IPS-15b (cell line): ENCODE results near the gene NEK3.
"Not testable (repeated sequence)": the region's sequence is repeated elsewhere in the genome, so short reads cannot be mapped to it uniquely, and the experiment has no call there.

Source experiments
- H3K27me3 ChIP-seq: one replicate; pipeline ENCODE4 v1.6.1; 2013; ENCODE audit warnings: low read length; ENCODE audit not compliant: control insufficient read depth, insufficient read depth
- H3K36me3 ChIP-seq: one replicate; pipeline ENCODE4 v1.6.1; 2013; ENCODE audit warnings: low read length; ENCODE audit not compliant: control insufficient read depth, insufficient read depth
- H3K4me1 ChIP-seq: one replicate; pipeline ENCODE4 v1.6.1; 2013; ENCODE audit warnings: mild to moderate bottlenecking, low read length; ENCODE audit not compliant: control insufficient read depth, insufficient read depth
- H3K4me3 ChIP-seq: one replicate; pipeline ENCODE4 v1.5.1; 2013; ENCODE audit warnings: low read depth, low read length
- H3K9ac ChIP-seq: one replicate; pipeline ENCODE4 v1.6.1; 2013; ENCODE audit warnings: low read depth, mild to moderate bottlenecking, low read length
- H3K9me3 ChIP-seq: one replicate; pipeline ENCODE4 v1.6.1; 2013; ENCODE audit warnings: mild to moderate bottlenecking, low read length; ENCODE audit not compliant: control insufficient read depth, insufficient read depth

Gene NEK3, protein sequence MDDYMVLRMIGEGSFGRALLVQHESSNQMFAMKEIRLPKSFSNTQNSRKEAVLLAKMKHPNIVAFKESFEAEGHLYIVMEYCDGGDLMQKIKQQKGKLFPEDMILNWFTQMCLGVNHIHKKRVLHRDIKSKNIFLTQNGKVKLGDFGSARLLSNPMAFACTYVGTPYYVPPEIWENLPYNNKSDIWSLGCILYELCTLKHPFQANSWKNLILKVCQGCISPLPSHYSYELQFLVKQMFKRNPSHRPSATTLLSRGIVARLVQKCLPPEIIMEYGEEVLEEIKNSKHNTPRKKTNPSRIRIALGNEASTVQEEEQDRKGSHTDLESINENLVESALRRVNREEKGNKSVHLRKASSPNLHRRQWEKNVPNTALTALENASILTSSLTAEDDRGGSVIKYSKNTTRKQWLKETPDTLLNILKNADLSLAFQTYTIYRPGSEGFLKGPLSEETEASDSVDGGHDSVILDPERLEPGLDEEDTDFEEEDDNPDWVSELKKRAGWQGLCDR

DNA sequence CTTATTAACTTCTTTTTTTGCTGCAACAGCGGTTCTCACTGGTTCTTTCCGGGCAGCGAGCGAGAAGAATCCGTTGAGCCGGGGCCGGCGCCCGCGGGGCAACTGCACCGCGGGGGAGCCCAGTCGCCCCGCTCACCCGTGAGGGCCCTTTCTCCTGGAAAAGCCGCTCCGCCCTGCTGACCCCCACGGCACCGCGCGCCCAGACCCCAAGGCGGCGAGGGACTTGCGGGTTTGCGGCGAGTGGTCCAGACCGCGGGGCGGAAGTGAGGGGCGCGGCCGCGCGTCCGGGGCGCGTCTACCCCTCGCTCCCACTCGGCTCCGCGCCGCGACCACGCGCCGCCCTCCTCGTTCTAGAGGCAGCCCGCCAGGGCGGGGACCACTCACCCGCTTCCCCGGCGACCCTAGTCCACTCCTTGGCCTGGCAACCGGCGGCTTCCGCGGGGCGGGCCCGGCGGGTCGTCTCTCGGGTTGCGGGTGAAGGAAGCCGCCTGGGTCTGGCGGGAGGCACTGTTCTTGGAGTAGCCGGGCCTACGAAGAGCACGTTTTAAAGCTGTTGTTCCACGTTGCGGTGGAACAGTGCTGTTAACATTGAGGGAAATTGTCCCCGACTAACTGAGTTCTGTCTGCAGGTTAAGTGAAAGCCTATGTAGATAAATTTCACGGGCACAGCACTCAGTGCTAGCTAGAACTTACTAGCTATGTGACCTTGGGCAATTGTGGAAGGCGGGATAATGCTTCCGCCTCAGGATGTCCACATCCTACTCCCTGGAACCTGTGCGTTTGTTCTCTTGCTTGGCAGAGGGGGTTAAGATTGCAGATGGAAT, at the start of gene NEK3:
Gene NEK3, minus strand, starts transcription at position 439 of the 824 bp plus-strand sequence. CDS start 3,406 bp downstream, outside the sequence.
- H3K9ac ChIP-seq: peak within 1 kb of the TSS; percentile 72
- no peaks in the 10 kb centered on the region for H3K9me3 ChIP-seq
- H3K36me3 ChIP-seq: no peaks in the 10 kb centered on the region
- H3K4me1 ChIP-seq: no peaks in the 10 kb centered on the region
- H3K27me3 ChIP-seq: peaks cover 21% of the 10 kb centered on the region
- peak within 1 kb of the TSS; percentile 67 for H3K4me3 ChIP-seq

- not testable (repeated sequence) for H3K4me1 ChIP-seq, H3K9me3 ChIP-seq, H3K9ac ChIP-seq, H3K27me3 ChIP-seq, H3K4me3 ChIP-seq, H3K36me3 ChIP-seq
Observed at GRCh38 chr13:52208384-52208783, 49.0 kb upstream of the NEK3 start.

DNA sequence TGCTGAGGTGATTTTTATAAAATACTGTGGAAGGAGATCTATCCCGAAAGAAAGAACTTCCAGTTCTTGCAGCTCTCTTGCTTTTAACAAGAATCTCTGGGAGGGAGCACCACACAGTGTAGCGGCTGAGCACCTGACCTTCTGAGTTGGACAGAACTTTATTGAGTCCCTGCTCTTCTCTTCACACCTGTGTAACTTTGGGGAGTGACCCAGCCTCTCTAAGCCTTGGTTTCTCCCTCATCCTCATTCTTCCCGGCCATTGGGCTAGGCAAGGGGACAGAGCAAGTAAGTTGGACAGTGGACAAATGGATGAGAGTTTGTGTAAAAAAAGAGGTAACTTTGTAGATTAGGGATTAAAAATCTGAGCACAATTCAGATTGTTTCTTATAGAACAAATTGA, 48.5 kb upstream of the NEK3 start:
- not testable (repeated sequence) for H3K4me3 ChIP-seq, H3K36me3 ChIP-seq, H3K9me3 ChIP-seq, H3K9ac ChIP-seq, H3K27me3 ChIP-seq, H3K4me1 ChIP-seq

DNA sequence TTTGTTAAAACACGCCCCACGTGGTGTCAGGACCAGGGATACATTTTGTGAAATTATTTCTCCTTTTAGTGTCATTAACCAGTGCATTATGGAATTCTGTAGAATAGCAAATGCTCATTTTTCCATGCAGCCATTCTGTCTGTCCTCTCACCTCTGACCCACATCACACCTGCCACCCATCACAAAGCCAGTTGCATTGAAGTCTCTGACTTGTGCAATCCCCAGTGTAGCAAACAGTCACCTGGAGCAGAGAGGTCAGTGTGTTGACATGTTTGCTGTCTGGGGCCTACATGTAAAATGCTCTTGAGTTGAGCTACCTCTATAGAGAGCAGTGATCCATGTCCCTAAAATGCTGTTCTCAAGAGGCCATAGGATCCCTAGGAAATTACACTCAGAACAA, 47.9 kb upstream of the NEK3 start:
- not testable (repeated sequence) for H3K36me3 ChIP-seq, H3K4me1 ChIP-seq, H3K9me3 ChIP-seq, H3K4me3 ChIP-seq, H3K27me3 ChIP-seq, H3K9ac ChIP-seq

- not testable (repeated sequence) for H3K4me1 ChIP-seq
Observed at GRCh38 chr13:52204546-52204945, 45.1 kb upstream of the NEK3 start.

GRCh38 chr13:52203864-52204263, 44.5 kb upstream of the NEK3 start:
- not testable (repeated sequence) for H3K9ac ChIP-seq, H3K27me3 ChIP-seq, H3K4me3 ChIP-seq, H3K36me3 ChIP-seq, H3K9me3 ChIP-seq, H3K4me1 ChIP-seq

More at GRCh38 chr13:52204546-52204945, 45.1 kb upstream of the NEK3 start:
- H3K9me3 ChIP-seq, H3K36me3 ChIP-seq, H3K27me3 ChIP-seq, H3K4me3 ChIP-seq, H3K9ac ChIP-seq: not testable (repeated sequence)

DNA sequence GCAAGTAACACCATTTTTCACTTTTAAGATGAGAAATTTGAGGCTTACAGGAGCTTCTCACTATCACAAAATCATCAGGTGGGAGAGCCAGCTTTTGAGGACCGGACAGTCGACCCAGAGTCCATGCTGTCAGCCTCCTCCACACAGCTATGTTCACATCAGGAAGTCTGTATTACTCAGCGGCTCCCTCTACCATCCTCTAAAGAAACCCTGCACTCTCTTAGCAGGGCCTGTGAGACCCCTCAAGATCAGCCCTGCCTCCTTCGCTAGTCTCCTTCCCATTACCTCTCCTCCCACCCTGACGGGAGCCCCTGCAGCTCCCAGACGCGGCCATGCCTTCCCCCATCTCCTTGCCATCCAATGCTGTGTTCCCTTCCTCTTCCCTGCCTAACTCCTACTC, 43.1 kb upstream of the NEK3 start:
- not testable (repeated sequence) for H3K27me3 ChIP-seq, H3K36me3 ChIP-seq, H3K9ac ChIP-seq, H3K4me1 ChIP-seq, H3K4me3 ChIP-seq, H3K9me3 ChIP-seq

DNA sequence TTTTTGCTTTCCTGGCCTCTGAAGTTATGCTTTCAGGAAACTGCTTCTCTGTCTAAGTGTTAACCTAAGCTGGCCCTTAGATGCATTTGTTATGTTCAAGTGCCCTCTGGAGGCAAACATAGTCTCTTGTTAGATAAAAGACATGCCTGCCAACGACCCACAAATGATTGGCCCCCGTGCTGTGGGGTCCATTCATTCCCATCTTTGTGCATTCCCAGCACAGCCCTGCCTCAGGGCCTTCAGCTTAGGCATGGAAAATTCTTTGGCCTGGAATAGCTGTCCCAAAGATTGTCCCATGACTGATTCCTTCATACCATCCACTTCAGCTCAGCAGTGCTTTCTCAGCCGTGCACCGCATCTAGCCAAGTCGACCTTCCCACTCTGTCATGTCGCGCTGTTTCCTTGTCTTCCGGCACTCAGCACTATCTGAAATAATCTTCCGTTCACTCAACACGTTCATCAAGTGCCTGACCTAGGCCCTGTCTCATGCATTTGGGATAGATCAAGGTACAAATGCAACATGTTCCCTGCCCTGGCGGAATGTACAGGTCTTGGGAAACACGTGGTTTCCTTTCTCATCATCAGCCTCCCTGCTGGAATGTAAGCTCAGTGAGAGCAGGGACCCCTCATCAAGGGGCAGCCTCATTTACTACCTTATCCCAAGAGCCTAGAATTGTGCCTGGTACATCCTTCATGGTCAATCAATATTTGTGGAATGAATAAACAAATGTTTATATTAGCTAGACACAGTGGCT, 42.2 kb upstream of the NEK3 start:
- H3K9ac ChIP-seq, H3K36me3 ChIP-seq, H3K27me3 ChIP-seq, H3K4me3 ChIP-seq, H3K4me1 ChIP-seq, H3K9me3 ChIP-seq: not testable (repeated sequence)

- Histone ChIP-seq H3K4me1 (no peaks in the 10 kb centered on the region), H3K27me3 (no peaks in the 10 kb centered on the region), H3K4me3 (peak overlapping the region; percentile 37), H3K9me3 (no peaks in the 10 kb centered on the region), H3K36me3 (no peaks in the 10 kb centered on the region), H3K9ac (no peak overlapping the region)
Observed at GRCh38 chr13:52195401-52195837, 36.0 kb upstream of the NEK3 start.

- Histone ChIP-seq H3K9me3 (no peaks in the 10 kb centered on the region), H3K27me3 (no peaks in the 10 kb centered on the region), H3K4me1 (no peaks in the 10 kb centered on the region), H3K9ac (peak overlapping the region; percentile 75), H3K4me3 (peak overlapping the region; percentile 87), H3K36me3 (no peaks in the 10 kb centered on the region)
Observed at GRCh38 chr13:52194184-52194868, 34.9 kb upstream of the NEK3 start.

DNA sequence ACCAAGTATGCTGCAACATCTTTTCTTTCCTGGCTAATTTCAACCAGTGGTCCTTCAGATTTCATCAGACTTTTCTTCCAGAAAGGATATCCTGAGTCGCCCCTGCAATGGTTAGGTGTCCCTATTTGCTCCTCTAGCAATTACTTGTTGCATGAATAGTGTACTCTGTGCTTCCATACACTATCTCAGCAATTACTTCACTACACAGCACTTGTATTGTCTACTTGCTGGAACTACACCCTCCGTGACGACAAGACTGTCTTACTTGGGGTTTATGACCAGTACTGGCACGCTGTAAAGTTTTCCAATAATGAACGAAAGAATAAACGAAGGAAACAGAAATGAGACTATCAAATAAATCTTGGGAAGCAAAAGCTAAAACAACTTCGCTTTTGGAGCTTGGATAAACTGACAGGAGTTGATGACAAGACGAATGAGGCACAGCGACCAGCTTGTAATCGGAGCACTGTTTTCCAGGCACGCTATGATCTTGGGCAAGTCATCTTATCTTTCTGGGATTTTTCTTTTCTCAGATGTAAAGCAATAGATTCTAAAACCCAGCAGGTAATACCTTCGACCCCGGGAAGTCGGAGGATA, 34.3 kb upstream of the NEK3 start:
- H3K36me3 ChIP-seq, H3K27me3 ChIP-seq, H3K9me3 ChIP-seq, H3K4me1 ChIP-seq: not testable (repeated sequence)
- H3K9ac ChIP-seq: peak overlapping the region; percentile 75
- H3K4me3 ChIP-seq: peak overlapping the region; percentile 87
